Measurements from ENCODE around the gene COL2A1. TPM values are rescaled to one million over a fixed set of nuclear protein-coding genes. Genes with fewer than 3 reads are reported as not detected.

COL2A1 gene
- total RNA-seq = not detected

DNA sequence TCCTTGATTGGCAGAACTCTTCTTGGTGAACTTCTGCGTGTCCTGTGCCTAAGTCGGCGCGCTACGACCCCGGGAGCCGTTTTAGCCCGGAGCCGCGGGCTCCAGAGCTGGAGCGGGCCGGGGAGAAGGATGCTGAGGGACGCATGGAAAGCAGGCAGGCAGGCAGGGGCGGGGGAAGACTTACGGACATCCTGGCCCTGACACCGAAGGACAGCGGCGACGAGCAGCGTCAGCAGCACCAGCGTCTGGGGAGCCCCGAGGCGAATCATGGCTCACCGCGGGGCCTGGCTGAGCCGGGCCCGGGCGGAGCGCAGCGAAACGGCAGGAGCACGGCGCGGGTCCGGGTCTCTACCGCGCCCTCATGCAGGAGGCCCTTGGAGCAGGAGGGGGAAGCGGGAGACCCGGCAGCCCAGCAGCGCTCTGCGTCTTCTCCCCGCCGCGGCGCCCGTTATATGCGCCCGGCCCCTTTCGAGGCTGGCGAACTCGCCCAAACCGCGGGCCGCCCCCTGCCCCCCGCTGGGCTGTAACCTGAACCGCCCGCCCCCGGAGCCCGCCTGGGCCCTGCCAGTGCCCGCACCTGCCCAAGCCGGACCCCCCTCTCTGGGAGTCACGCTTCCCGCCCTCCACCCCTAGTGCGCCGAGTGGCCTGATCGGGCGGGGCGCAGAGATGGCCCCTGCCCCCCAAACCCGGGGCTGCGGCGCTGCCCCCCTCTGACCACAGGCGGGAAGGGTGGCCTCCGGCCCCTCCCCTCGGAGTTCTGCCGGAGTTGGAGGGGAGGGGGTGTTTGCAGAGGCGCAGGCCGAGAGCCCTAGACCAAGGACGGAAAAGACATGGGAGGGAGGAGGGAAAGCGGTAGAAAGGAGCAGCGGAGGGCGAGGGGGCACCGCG, at the start of gene COL2A1:
TSS of gene COL2A1 (minus strand) at position 424 of the 889 bp plus-strand sequence. CDS start at position 269, 155 bp downstream.
- no peak for ATAC-seq
- no peak for DNase-seq (ENCODE audit: low spot score)
- intact Hi-C loops (cut with DNase I) = no loop called here

DNA sequence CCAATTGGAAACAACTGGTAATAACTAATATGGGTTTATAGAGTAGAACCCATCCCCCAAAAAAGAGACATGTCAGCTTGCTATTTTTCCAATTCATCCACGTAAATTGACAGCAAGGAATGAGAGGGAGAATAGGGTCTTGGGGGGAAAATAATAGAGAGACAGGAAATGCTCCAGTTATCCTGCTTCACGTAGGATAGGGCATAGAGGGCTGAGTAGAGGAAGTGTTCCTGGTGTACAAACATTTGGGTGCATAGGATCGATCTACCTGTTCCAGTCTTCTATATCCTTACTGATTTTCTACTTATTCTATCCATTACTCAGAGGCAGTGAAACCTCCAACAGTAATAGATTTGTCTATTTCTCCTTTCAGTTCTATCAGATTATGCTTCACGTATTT, 49.6 kb upstream of the COL2A1 start:
- intact Hi-C loops (cut with DNase I) = no loop called here
- ATAC-seq = no peak
- DNase-seq (ENCODE audit: low spot score) = no peak

DNA sequence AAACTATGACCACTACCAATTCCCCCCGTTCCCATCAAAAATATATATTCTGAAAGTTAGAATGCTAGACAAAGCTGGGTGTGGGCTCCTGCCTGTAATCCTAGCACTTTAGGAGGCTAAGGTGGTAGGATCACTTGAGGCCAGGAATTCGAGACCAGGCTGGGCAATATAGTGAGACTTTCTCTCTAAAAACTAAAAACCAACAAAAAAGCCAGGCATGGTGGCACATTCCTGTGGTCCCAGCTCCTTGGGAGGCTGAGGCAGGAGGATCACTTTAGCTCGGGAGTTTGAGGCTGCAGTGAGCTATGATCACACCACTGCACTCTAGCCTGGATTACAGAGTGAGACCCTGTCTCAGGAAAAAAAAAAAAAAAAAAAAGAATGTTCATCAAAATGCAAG, 48.8 kb upstream of the COL2A1 start:
- intact Hi-C loops (cut with DNase I) = no loop called here
- no peak for ATAC-seq
- DNase-seq (ENCODE audit: low spot score) = no peak

GRCh38 chr12:48051681-48052080, 47.4 kb upstream of the COL2A1 start:
- ATAC-seq = no peak
- DNase-seq (ENCODE audit: low spot score) = no peak
- intact Hi-C loops (cut with DNase I) = no loop called here

- ATAC-seq = no peak
- intact Hi-C loops (cut with DNase I) = no loop called here
- DNase-seq (ENCODE audit: low spot score) = no peak
Observed at GRCh38 chr12:48050174-48050573, 45.9 kb upstream of the COL2A1 start.

DNA sequence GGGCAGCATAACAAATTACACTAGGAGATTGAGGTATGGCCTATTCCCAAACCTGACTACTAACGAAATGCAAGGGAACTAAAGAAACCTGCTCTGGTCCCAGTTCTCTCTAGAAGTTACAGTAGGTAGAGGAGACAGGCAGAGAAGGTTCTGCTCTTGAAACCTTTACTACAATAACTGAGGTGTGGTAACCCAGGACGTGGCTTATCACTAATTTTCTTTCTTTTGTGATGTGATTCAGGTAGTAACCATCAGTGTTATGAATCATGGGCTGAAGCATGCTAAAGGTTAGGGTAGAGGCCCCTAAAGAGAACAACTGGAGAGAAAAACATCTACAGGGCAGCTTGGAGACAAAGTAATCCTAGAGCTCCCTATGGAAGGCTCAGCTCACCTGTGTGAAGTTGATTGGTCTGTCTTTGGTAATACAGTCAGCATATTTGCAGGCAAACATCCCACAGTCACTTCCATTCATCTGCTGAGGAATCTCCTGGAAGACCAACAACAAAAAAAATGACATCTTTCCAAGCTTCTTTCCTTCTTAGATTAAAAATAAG, 41.8 kb upstream of the COL2A1 start:
- intact Hi-C loops (cut with DNase I) = no loop called here
- ATAC-seq (no peak), DNase-seq (ENCODE audit: low spot score) (no peak)

DNA sequence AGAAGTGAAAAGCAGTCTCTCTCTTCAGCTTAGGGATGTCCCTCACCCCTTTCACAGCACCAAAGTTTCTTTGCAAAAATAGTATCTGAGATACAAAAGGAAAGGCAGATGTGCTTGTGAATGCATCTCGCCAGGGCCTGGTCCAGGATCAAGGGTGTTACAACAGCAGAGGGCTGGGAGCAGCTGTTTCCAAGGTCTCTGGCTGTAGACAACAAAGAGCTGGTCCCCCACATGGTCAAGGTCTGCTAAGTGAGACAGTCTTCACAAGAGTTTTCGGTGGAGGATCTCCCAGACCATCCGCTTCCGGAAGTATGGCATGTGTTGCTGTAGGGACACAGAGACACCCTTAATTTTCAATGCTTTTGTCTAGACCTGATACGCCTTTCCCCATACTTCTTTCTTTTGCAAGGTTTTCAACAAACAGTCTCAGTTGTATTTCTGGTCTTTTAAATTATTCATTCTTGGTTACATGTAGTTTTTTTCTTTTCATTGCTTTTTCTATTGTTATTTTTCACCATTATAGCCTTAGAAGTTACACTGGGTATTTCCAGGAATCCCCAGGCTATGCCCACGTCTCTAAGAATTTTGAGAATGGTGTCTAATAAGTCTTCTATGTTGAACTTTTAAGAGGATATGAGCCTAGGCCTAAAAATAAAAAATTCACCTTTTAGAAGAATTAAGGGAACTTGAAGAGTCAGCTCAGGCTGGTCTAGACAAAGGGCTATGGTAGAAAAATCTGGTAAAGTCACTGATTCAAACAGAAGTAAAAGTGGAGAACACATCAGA, 41.0 kb upstream of the COL2A1 start:
- ATAC-seq (no peak), DNase-seq (ENCODE audit: low spot score) (no peak)
- intact Hi-C loops (cut with DNase I) = no loop called here

GRCh38 chr12:48044396-48044795, 40.1 kb upstream of the COL2A1 start:
- ATAC-seq (no peak), DNase-seq (ENCODE audit: low spot score) (no peak)
- intact Hi-C loops (cut with DNase I) = no loop called here

- ATAC-seq = no peak
- intact Hi-C loops (cut with DNase I) = no loop called here
- DNase-seq (ENCODE audit: low spot score) = no peak
Observed at GRCh38 chr12:48043771-48044170, 39.5 kb upstream of the COL2A1 start.

DNA sequence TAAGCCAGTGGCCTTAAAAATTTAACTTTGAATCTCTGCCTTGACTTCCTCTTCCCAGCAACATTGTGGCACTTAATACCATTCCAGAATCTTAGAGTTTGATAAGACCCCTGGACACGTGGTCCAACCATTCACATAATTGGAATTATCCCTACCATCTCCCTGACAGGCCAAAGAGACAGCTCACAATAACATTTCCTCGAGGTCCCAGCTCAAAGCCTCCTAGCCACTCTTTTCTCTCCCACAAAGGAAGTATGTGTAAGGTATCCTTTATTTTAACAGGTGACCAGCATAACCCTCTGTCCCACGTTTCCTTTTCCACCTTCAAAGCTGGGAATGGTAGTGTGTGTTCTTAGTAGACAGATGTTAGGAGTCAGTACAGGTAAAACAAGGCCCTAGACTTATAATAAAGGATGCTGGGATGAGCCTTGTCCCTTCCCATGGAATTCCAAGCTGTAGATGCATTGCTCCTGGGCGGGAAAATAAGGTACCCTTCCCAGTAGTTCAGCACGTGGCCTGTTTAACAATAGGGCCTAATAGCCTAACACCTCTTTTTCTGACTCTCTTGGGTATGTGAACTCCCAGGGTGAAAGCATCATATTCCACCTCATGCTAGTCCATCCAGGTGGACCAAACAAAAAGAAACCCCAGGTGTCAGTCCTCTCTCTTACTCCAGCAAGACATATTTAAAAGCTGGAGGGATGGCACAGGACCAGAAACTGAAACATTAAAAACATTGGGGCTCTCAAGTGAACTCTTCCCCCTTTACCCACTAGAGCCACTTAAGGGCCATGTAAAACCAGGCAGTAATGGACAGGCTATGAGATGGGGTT, 37.5 kb upstream of the COL2A1 start:
- ATAC-seq = no peak
- intact Hi-C loops (cut with DNase I) = no loop called here
- DNase-seq (ENCODE audit: low spot score) = no peak

- intact Hi-C loops (cut with DNase I) = no loop called here
- ATAC-seq = no peak
- DNase-seq (ENCODE audit: low spot score) = no peak
Observed at GRCh38 chr12:48040354-48040753, 36.1 kb upstream of the COL2A1 start.

DNA sequence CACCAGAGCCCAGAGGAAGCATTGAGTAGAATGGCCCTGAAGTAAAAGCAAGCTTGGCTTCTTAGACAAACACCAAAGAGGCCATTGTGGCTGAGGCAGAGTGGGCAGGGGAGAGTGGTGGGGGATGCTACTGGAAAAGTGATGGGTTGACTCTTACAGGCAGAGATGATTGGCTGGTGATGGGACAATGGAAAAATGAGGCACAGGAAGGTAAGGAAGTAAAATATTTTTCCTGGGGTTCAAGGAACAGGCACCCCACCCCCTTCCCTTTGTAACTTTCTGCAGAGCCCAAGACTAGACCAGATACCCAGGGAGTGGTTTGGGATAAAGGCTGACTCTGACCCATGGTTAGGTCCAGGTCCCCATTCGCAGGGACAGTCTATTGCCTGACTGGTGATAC, 34.9 kb upstream of the COL2A1 start:
- ATAC-seq = no peak
- no peak for DNase-seq (ENCODE audit: low spot score)
- intact Hi-C loops (cut with DNase I) = no loop called here

GRCh38 chr12:48038085-48038484, 33.8 kb upstream of the COL2A1 start:
- DNase-seq (ENCODE audit: low spot score) (no peak), ATAC-seq (no peak)
- intact Hi-C loops (cut with DNase I) = no loop called here

DNA sequence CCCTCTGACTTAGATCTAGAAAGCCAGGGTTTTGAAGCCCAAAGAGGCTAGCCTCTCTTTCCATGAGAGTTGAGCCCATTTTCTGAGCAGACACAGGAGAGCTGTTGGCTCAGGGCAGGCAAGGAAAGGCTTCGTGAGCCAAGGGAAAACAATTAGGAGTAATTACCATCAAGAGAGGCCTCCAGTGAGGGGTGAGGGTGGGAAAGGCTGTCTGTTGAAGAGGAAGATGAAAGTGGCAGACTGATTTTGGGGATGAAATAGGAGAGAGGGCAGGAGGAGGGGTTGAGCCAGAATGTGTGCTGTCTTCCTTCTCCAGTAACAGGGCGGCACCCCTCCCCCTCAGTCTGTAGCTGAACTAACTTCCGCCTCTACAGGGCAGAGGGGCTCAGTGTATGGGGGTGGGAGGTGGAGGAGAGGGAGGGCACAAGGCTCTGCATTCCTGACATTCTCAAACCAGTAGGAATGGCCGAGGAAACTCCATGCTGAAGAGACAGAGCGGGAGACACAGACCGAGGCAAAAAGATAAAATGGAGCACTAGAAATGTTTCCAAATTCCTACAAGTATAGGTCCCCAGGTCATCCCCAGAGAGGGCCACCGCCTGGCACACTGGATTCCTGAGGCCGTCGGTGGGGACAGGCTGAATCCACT, 33.1 kb upstream of the COL2A1 start:
- ATAC-seq (no peak), DNase-seq (ENCODE audit: low spot score) (no peak)
- intact Hi-C loops (cut with DNase I) = no loop called here

DNA sequence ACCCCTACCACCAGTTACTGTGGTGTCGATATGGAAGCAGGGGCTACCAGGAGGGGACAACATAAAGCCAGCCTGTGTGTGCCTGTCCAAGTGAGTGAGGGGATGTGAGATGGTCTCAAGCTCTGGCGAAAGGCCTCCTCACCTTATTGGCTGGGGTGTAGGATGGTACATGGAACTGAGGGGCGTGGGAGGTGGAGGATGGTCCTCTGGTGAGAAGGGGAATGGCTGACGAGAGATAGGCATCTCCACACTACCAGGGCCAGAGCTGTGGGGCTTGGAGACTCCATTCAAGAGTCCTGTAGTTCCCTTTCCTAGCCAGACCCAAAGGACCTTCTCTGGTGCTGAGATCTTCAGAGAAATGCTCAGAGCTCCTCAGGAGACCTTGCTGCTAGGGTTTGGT, 32.5 kb upstream of the COL2A1 start:
- no peak for ATAC-seq
- intact Hi-C loops (cut with DNase I) = no loop called here

GRCh38 chr12:48034835-48035805, 30.8 kb upstream of the COL2A1 start:
- ATAC-seq = no peak
- no peak for DNase-seq (ENCODE audit: low spot score)
- intact Hi-C loops (cut with DNase I) = no loop called here

More for the DNA sequence above, 32.5 kb upstream of the COL2A1 start:
- DNase-seq (ENCODE audit: low spot score) = no peak

GRCh38 chr12:48033451-48033850, 29.2 kb upstream of the COL2A1 start:
- no peak for ATAC-seq
- DNase-seq (ENCODE audit: low spot score) = no peak
- intact Hi-C loops (cut with DNase I) = no loop called here

DNA sequence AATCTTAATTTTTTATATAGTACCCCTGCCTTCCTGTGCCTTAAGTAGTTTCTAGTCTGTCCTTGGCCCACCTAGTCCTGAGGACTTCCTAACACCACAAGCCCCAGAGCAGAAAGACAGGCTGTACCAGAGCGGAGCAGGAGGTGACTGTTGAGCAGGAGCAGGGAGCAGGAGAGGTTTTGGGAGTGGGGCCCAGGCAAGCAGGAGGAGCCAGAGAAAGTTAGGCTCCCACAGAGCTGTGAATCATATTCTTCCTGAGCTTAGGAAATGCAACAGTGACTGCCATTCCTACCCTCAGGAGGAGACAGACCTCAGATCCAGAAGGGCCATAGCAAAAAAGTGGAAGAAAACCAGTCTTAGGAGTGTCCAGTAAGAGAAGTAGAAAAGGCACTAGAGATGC, 28.3 kb upstream of the COL2A1 start:
- intact Hi-C loops (cut with DNase I) = no loop called here
- no peak for DNase-seq (ENCODE audit: low spot score)
- ATAC-seq = no peak

All from sciatic nerve (tissue), 2 donors.